Hepatocyte (in vitro differentiated cells): ENCODE data around the gene FAF1. TPM values are rescaled to one million over a fixed set of nuclear protein-coding genes. Genes with fewer than 3 reads are reported as not detected.
"Not testable (repeated sequence)": the region's sequence is repeated elsewhere in the genome, so short reads cannot be mapped to it uniquely, and the experiment has no call there.

Source experiments
- DNase-seq: peaks from one replicate; pipeline ENCODE4 v3.0.0-alpha.2; 2016; ENCODE audit warnings: low spot score
- H2AFZ ChIP-seq: fragments of 200-600 bp; sonication (generic); 2 replicates; pipeline ENCODE4 v1.6.0; 2016; ENCODE audit warnings: antibody characterized with exemption, mild to moderate bottlenecking
- H3K27ac ChIP-seq: fragments of 200-600 bp; sonication (generic); 2 replicates; pipeline ENCODE4 v1.5.1; 2016; ENCODE audit warnings: mild to moderate bottlenecking
- H3K27me3 ChIP-seq: fragments of 200-600 bp; sonication (generic); 2 replicates; pipeline ENCODE4 v1.6.1; 2016
- H3K36me3 ChIP-seq: fragments of 200-600 bp; sonication (generic); replicated peaks from 2 replicates; pipeline ENCODE4 v1.5.1; 2016; ENCODE audit warnings: low read depth; ENCODE audit not compliant: insufficient read depth
- H3K4me1 ChIP-seq: fragments of 200-600 bp; sonication (generic); 2 replicates; pipeline ENCODE4 v1.5.1; 2016; ENCODE audit warnings: mild to moderate bottlenecking, moderate library complexity; ENCODE audit not compliant: insufficient read depth
- H3K4me2 ChIP-seq: fragments of 200-600 bp; sonication (generic); 2 replicates; pipeline ENCODE4 v1.6.0; 2016
- H3K4me3 ChIP-seq: fragments of 200-600 bp; sonication (generic); 2 replicates; pipeline ENCODE4 v1.5.1; 2016; ENCODE audit warnings: mild to moderate bottlenecking
- H3K79me2 ChIP-seq: fragments of 200-600 bp; sonication (generic); 2 replicates; pipeline ENCODE4 v1.6.0; 2017; ENCODE audit warnings: mild to moderate bottlenecking
- H3K9me2 ChIP-seq: fragments of 200-600 bp; sonication (generic); replicated peaks from 2 replicates; pipeline ENCODE4 v1.6.0; 2017; ENCODE audit warnings: mild to moderate bottlenecking; ENCODE audit not compliant: insufficient read depth
- H3K9me3 ChIP-seq: fragments of 200-600 bp; sonication (generic); 2 replicates; pipeline ENCODE4 v1.5.1; 2016; ENCODE audit warnings: low read depth, mild to moderate bottlenecking
- H4K20me1 ChIP-seq: fragments of 200-600 bp; sonication (generic); 2 replicates; pipeline ENCODE4 v1.6.0; 2016; ENCODE audit warnings: mild to moderate bottlenecking; ENCODE audit not compliant: insufficient read depth, poor library complexity, severe bottlenecking
- EZH2 ChIP-seq: fragments of 200-600 bp; sonication (generic); IDR thresholded peaks from 2 replicates; pipeline ENCODE4 v1.6.1; 2016; ENCODE audit warnings: antibody characterized with exemption, mild to moderate bottlenecking, borderline replicate concordance
- EZH2phosphoT487 ChIP-seq: fragments of 200-600 bp; sonication (generic); IDR thresholded peaks from one replicate; pipeline ENCODE4 v1.6.1; 2018; ENCODE audit warnings: antibody characterized with exemption, mild to moderate bottlenecking, low read depth, moderate library complexity; ENCODE audit not compliant: unreplicated experiment, severe bottlenecking
- WGBS: methylation state at CpG from one replicate; pipeline ENCODE4 v1.1.6; 2016; ENCODE audit warnings: low lambda C conversion rate; ENCODE audit errors: missing lambda C conversion rate; 5-methylcytosine and 5-hydroxymethylcytosine counted together
- polyA plus RNA-seq: library from polyadenylated mRNA; unstranded; fragments of >200 nt; fragmentation: Nextera tagmentation; extraction: Ambion mirVana; gene quantifications from 2 replicates; pipeline ENCODE4 v1.2.1, GENCODE V29; 2016
- total RNA-seq: library from RNA; depleted of rRNA; stranded (reverse); fragments of >200 nt; gene quantifications from 2 replicates; pipeline ENCODE4 v1.2.3, GENCODE V29; 2014
- TF ChIP-seq, protein P1 (sequence below): fragments of 200-600 bp; sonication (generic); IDR thresholded peaks from 2 replicates; pipeline ENCODE4 v1.5.1; 2016; ENCODE audit warnings: antibody characterized with exemption, mild to moderate bottlenecking; ENCODE audit not compliant: poor library complexity

Gene FAF1
- total and polyA plus RNA-seq, 2 experiments from 2014 or later = 25.7 to 35.5 TPM

DNA sequence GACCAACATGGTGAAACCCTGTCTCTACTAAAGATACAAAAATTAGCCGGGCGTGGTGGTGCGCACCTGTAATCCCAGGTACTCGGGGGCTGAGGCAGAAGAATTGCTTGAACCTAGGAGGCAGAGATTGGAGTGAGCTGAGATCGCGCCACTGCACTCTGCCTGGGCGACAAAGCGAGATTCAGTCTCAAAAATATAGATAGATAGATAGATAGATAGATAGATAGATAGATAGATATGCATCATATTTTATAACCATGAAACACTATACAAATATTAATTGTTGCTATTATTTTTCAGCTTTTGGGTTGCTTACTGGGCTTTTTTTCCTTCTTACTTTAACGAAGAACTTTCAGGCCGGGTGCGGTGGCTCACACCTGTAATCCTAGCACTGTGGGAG is 4.8 kb upstream of the FAF1 start:
- Histone ChIP-seq H3K36me3 (no peaks in the 10 kb centered on the region), H2AFZ (no peak overlapping the region), H3K4me2 (no peak overlapping the region), H3K9me3 (no peaks in the 10 kb centered on the region), H3K4me1 (no peaks in the 10 kb centered on the region), H3K27me3 (peaks cover 11% of the 10 kb centered on the region), H4K20me1 (no peaks in the 10 kb centered on the region), H3K4me3 (no peak overlapping the region), H3K27ac (no peak overlapping the region), H3K9me2 (no peaks in the 10 kb centered on the region), H3K79me2 (no peaks in the 10 kb centered on the region)
- TF ChIP-seq EZH2 (no peak), EZH2phosphoT487 (no peak)
- TF ChIP-seq, protein P1, sequence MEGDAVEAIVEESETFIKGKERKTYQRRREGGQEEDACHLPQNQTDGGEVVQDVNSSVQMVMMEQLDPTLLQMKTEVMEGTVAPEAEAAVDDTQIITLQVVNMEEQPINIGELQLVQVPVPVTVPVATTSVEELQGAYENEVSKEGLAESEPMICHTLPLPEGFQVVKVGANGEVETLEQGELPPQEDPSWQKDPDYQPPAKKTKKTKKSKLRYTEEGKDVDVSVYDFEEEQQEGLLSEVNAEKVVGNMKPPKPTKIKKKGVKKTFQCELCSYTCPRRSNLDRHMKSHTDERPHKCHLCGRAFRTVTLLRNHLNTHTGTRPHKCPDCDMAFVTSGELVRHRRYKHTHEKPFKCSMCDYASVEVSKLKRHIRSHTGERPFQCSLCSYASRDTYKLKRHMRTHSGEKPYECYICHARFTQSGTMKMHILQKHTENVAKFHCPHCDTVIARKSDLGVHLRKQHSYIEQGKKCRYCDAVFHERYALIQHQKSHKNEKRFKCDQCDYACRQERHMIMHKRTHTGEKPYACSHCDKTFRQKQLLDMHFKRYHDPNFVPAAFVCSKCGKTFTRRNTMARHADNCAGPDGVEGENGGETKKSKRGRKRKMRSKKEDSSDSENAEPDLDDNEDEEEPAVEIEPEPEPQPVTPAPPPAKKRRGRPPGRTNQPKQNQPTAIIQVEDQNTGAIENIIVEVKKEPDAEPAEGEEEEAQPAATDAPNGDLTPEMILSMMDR = no peak
- 90% methylated on average over 11 of the region's 11 CpGs for WGBS
- DNase-seq = no peak

DNA sequence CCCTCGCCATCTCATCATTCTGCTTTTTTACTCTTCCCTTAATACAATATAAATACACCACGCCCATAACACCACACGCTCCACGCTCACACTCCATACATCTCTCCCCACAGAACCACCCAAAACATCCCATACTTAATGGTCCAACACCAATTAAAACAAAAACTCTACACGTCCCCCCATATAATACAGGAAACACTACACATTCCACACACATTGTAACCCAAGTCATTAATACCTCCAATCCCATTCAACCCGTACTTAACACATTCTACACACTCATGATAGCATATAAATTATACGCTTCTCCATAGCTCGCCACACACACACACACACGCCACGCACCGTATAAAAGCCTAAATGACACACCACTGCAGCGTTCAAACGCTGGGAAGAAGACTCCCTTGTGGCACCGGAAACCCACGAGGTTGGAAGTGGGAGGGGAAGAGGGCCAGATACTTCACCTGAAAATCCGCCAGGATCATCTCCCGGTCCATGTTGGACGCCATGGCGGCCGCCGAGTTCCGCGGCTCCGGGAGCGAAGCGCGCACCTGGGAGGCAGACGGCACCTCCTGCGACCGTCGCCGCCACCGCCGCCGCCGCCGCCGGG is 659 bp downstream of the FAF1 start:
- TF ChIP-seq EZH2phosphoT487 (no peak), EZH2 (no peak)
- TF ChIP-seq, protein P1 = no peak
- DNase-seq = no peak
- Histone ChIP-seq H3K4me2 (peak overlapping the region; percentile 90), H3K27me3 (peaks cover 5% of the 10 kb centered on the region), H3K9me2 (no peaks in the 10 kb centered on the region), H3K36me3 (no peaks in the 10 kb centered on the region), H3K4me3 (peak overlapping the region; percentile 94), H3K79me2 (peaks cover 49% of the 10 kb centered on the region), H3K4me1 (peaks cover 8% of the 10 kb centered on the region), H3K27ac (peak overlapping the region; percentile 83), H4K20me1 (no peaks in the 10 kb centered on the region), H3K9me3 (no peaks in the 10 kb centered on the region), H2AFZ (peak overlapping the region; percentile 88)
- WGBS = 1% methylated on average over 38 of the region's 38 CpGs

- Histone ChIP-seq H3K27me3 (no peaks in the 10 kb centered on the region), H2AFZ (no peak overlapping the region), H3K9me2 (no peaks in the 10 kb centered on the region), H3K4me1 (peaks cover 8% of the 10 kb centered on the region), H3K27ac (no peak overlapping the region), H3K9me3 (no peaks in the 10 kb centered on the region), H3K4me2 (no peak overlapping the region), H3K79me2 (peaks cover 77% of the 10 kb centered on the region), H3K4me3 (no peak overlapping the region), H4K20me1 (peaks cover 3% of the 10 kb centered on the region), H3K36me3 (no peaks in the 10 kb centered on the region)
- DNase-seq = no peak
- WGBS = 68% methylated on average over 1 of the region's 1 CpG
- TF ChIP-seq, protein P1 = no peak
These were observed 5.0 kb downstream of the FAF1 start for GRCh38 chr1:50955116-50955515.

DNA sequence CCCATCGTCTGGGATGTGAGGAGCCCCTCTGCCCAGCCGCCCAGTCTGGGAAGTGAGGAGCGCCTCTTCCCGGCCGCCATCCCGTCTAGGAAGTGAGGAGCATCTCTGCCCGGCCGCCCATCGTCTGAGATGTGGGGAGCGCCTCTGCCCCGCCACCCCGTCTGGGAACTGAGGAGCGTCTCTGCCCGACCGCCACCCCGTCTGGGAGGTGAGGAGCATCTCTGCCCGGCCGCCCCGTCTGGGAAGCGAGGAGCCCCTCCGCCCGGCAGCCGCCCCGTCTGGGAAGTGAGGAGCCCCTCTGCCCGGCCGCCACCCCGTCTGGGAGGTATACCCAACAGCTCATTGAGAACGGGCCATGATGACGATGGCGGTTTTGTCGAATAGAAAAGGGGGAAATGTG is 7.5 kb downstream of the FAF1 start:
- WGBS = 97% methylated on average over 15 of the region's 31 CpGs
- not testable (repeated sequence) for H3K4me2 ChIP-seq, H3K9me3 ChIP-seq, H3K36me3 ChIP-seq, H2AFZ ChIP-seq, H4K20me1 ChIP-seq, H3K27me3 ChIP-seq, H3K9me2 ChIP-seq, DNase-seq, H3K4me1 ChIP-seq, H3K27ac ChIP-seq, H3K4me3 ChIP-seq
- peaks cover 85% of the 10 kb centered on the region for H3K79me2 ChIP-seq
